ENCODE results near the gene SLC25A22. TPM values are rescaled to one million over a fixed set of nuclear protein-coding genes. Genes with fewer than 3 reads are reported as not detected.

SLC25A22 gene
- total and polyA plus RNA-seq, 7 donors: 3.8 to 26.4 (median 7.2) TPM

DNA sequence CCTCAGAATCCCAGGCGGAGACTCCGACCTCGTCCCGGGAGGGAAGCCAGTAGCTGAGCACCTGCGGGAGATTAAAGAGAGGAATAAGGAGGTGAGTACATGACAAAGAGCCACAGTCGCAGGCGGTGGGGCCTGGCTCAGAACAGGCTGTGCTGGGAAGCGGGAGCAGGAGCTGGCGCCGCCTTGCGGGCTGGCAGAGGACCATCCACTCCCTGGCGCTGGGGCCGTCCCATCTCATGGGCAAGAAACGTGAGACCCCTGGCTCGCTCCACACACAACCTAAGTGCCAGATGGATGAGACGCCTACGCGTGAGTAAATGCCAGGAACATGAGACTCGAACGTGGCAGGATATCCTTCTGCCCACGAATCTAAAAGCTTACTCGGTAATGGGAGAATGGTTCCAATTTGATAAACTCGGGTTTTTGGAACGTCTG, 14.5 kb downstream of the SLC25A22 start:
- H3K27me3 ChIP-seq: peaks cover 4 to 16% (median 5%) of the 10 kb centered on the region in 3 donors
- intact Hi-C loops (cut with DNase I): no loop called here
- H3K4me1 ChIP-seq: peaks cover 0 to 21% (median 13%) of the 10 kb centered on the region in 4 donors
- TF ChIP-seq POLR2A (IDR thresholded peaks at IDR 0.05): no peak
- no peak for TF ChIP-seq EP300 (IDR thresholded peaks at IDR 0.05)
- TF ChIP-seq CTCF (IDR thresholded peaks at IDR 0.05): peak; percentile 25 to 73 (median 56)
- TF ChIP-seq POLR2AphosphoS5 (IDR thresholded peaks at IDR 0.05): peak in 2 of 4 donors; percentile 16 to 42
- H3K4me3 ChIP-seq: no peak overlapping the region
- no peaks in the 10 kb centered on the region for H3K9me3 ChIP-seq
- H3K36me3 ChIP-seq: peaks cover 0 to 4% (median 0%) of the 10 kb centered on the region in 4 donors
- 10 to 39% methylated on average over 24 of the region's 24 CpGs for WGBS, 2 donors
- H3K27ac ChIP-seq: peak overlapping the region; percentile 13 to 45 (median 40)
- DNase-seq: peak; percentile 86

GRCh38 chr11:782264-783174, 15.6 kb downstream of the SLC25A22 start:
- H3K4me3 ChIP-seq: no peak overlapping the region
- intact Hi-C loops (cut with DNase I): no loop called here
- H3K27ac ChIP-seq: no peak overlapping the region
- DNase-seq: no peak
- 69 to 83% methylated on average over 36 of the region's 36 CpGs for WGBS, 2 donors
- TF ChIP-seq EP300 (IDR thresholded peaks at IDR 0.05): no peak
- TF ChIP-seq CTCF (IDR thresholded peaks at IDR 0.05): no peak
- TF ChIP-seq POLR2A (IDR thresholded peaks at IDR 0.05): no peak
- TF ChIP-seq POLR2AphosphoS5 (IDR thresholded peaks at IDR 0.05): no peak
- peaks cover 0 to 6% (median 0%) of the 10 kb centered on the region in 3 donors for H3K27me3 ChIP-seq
- H3K4me1 ChIP-seq: peaks cover 0 to 32% (median 21%) of the 10 kb centered on the region in 4 donors
- peaks cover 0 to 4% (median 0%) of the 10 kb centered on the region in 4 donors for H3K36me3 ChIP-seq
- H3K9me3 ChIP-seq: no peaks in the 10 kb centered on the region

GRCh38 chr11:779955-780532, 18.0 kb downstream of the SLC25A22 start:
- Histone ChIP-seq H3K27me3 (no peaks in the 10 kb centered on the region), H3K4me1 (peaks cover 0 to 50% (median 37%) of the 10 kb centered on the region in 4 donors), H3K27ac (no peak overlapping the region), H3K9me3 (no peaks in the 10 kb centered on the region), H3K4me3 (no peak overlapping the region), H3K36me3 (no peaks in the 10 kb centered on the region)
- intact Hi-C loops (cut with DNase I): no loop called here
- 96% methylated on average over 16 of the region's 16 CpGs for WGBS, 2 donors
- TF ChIP-seq EP300 (IDR thresholded peaks at IDR 0.05) (no peak), POLR2AphosphoS5 (IDR thresholded peaks at IDR 0.05) (no peak), POLR2A (IDR thresholded peaks at IDR 0.05) (no peak)
- no peak for DNase-seq

- no peaks in the 10 kb centered on the region for H3K27me3 ChIP-seq
- WGBS, 2 donors: 94% methylated on average over 23 of the region's 23 CpGs
- intact Hi-C loops (cut with DNase I): no loop called here
- H3K9me3 ChIP-seq: no peaks in the 10 kb centered on the region
- no peaks in the 10 kb centered on the region for H3K36me3 ChIP-seq
- H3K4me3 ChIP-seq: no peak overlapping the region
- H3K4me1 ChIP-seq: peaks cover 0 to 58% (median 42%) of the 10 kb centered on the region in 4 donors
- no peak for DNase-seq
- TF ChIP-seq EP300 (IDR thresholded peaks at IDR 0.05) (no peak), POLR2A (IDR thresholded peaks at IDR 0.05) (no peak), POLR2AphosphoS5 (IDR thresholded peaks at IDR 0.05) (no peak), CTCF (IDR thresholded peaks at IDR 0.05) (no peak)
- H3K27ac ChIP-seq: no peak overlapping the region
Measured at GRCh38 chr11:778976-779954, 18.8 kb downstream of the SLC25A22 start.
